NCI-H1092 treated with DMSO at 0.1 percent for 48 hours (cell line): Measurements from ENCODE around the gene S100A10.

Experiments used
- DNase-seq: peaks from one replicate; lab custom pipeline; 2025; lab: John Stamatoyannopoulos, UW

Gene S100A10

GRCh38 chr1:152013664-152014237, 20.1 kb upstream of the S100A10 start:
- no peak for DNase-seq

GRCh38 chr1:152009691-152010090, 16.0 kb upstream of the S100A10 start:
- no peak for DNase-seq

- no peak for DNase-seq
Observed at GRCh38 chr1:152007047-152007446, 13.4 kb upstream of the S100A10 start.

GRCh38 chr1:152005360-152005912, 11.8 kb upstream of the S100A10 start:
- no peak for DNase-seq

GRCh38 chr1:152003846-152004442, 10.3 kb upstream of the S100A10 start:
- no peak for DNase-seq

GRCh38 chr1:152002960-152003359, 9.3 kb upstream of the S100A10 start:
- DNase-seq: no peak

GRCh38 chr1:152001631-152002584, 8.2 kb upstream of the S100A10 start:
- peak; percentile 48 for DNase-seq

- DNase-seq: no peak
Observed at GRCh38 chr1:152000964-152001630, 7.4 kb upstream of the S100A10 start.

GRCh38 chr1:151998611-151999362, 5.1 kb upstream of the S100A10 start:
- no peak for DNase-seq

- DNase-seq: no peak
Observed at GRCh38 chr1:151997284-151997570, 3.6 kb upstream of the S100A10 start.

GRCh38 chr1:151995774-151996173, 2.1 kb upstream of the S100A10 start:
- DNase-seq: no peak

GRCh38 chr1:151994956-151995355, 1.3 kb upstream of the S100A10 start:
- DNase-seq: no peak

GRCh38 chr1:151993084-151993733, 450 bp downstream of the S100A10 start:
- DNase-seq: no peak

- DNase-seq: no peak
Observed at GRCh38 chr1:151992303-151993083, 1.2 kb downstream of the S100A10 start.

- DNase-seq: no peak
Observed at GRCh38 chr1:151991663-151992302, 1.9 kb downstream of the S100A10 start.

GRCh38 chr1:151990856-151991198, 2.8 kb downstream of the S100A10 start:
- DNase-seq: peak; percentile 13

GRCh38 chr1:151990058-151990855, 3.4 kb downstream of the S100A10 start:
- DNase-seq: no peak

GRCh38 chr1:151989211-151989862, 4.3 kb downstream of the S100A10 start:
- DNase-seq: no peak
